Retinal pigment epithelial cell (primary cell): Measurements from ENCODE around the gene MPZL1.
A peak's percentile ranks its signal among the peaks of the same experiment; 100 is the strongest.

Source experiments
- DNase-seq: peaks from one replicate; pipeline ENCODE4 v3.0.0-alpha.2; 2010; ENCODE audit warnings: low read depth
- H3K4me3 ChIP-seq: 2 replicates; pipeline ENCODE4 v1.5.1; 2011; ENCODE audit warnings: mild to moderate bottlenecking, low read length, control low read depth, moderate library complexity
- CTCF ChIP-seq: conservative IDR thresholded peaks from 2 replicates; pipeline ENCODE4 v1.5.1; 2011; ENCODE audit warnings: low read depth, low read length, control low read depth, inconsistent platforms

The MPZL1 gene

DNA sequence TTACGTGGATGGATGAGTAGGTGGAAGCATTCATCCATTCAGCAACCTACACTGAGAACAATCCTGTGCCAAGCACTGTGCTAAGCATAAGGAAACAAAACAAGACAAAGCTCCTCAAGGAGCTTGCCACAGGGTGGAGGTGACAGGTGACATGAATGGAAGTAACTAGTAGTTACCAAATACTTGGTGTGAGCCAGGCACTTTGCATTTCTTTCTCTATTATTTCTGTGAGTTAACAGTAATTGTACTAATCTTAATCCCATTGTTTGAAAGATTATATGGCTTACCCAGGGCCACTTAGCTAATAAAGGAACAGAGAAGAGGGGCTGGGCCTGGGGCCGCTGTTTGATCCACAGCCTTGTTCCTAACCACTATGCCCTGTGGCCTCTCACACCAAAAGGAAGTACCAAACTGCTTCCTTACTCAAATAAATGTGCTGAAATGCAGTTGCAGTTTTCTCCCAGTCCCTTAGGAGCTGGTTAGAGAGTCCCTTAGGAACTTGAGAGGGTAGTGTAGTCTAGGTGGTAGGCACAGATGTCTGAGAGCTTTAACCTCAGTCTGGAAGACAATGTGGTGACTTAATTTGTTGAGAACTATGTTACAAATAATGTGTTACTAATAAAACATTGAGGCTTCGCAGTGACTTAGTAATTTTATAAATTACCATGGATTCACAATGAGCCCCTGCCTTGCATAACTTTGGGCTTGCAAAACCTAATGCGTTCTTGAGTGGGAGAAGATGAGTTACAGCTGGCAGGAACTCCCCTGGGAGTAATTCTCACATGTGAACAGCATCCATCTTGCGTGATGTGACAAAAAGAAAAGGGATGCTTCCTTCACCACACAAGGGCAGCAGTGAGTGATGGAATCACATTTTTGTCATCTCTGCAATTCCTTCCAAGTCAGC lies 69.8 kb downstream of the MPZL1 start:
- no peak for TF ChIP-seq CTCF
- no peak for DNase-seq
- H3K4me3 ChIP-seq: no peak overlapping the region

GRCh38 chr1:167792188-167792565 lies 70.4 kb downstream of the MPZL1 start:
- H3K4me3 ChIP-seq: no peak overlapping the region
- TF ChIP-seq CTCF: no peak
- DNase-seq: no peak

DNA sequence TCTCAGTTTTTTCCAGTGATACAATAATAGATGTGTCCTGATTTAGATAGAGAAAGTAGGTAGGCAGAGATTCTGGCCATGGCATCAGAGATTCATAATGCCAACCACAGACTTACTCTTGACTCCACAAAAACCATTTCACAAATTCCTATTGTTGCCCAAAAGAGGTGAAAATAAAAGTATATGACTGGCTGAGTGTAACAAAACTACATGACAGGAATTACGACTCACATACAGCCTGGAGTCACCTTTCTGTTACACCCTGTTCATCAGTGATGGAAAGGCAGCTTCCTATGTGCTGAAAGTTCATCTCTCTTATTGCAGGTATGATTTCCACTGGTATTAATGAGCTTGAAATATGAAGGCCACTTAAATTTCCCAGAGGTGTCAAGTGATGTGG lies 72.3 kb downstream of the MPZL1 start:
- no peak for TF ChIP-seq CTCF
- H3K4me3 ChIP-seq: no peak overlapping the region
- no peak for DNase-seq

DNA sequence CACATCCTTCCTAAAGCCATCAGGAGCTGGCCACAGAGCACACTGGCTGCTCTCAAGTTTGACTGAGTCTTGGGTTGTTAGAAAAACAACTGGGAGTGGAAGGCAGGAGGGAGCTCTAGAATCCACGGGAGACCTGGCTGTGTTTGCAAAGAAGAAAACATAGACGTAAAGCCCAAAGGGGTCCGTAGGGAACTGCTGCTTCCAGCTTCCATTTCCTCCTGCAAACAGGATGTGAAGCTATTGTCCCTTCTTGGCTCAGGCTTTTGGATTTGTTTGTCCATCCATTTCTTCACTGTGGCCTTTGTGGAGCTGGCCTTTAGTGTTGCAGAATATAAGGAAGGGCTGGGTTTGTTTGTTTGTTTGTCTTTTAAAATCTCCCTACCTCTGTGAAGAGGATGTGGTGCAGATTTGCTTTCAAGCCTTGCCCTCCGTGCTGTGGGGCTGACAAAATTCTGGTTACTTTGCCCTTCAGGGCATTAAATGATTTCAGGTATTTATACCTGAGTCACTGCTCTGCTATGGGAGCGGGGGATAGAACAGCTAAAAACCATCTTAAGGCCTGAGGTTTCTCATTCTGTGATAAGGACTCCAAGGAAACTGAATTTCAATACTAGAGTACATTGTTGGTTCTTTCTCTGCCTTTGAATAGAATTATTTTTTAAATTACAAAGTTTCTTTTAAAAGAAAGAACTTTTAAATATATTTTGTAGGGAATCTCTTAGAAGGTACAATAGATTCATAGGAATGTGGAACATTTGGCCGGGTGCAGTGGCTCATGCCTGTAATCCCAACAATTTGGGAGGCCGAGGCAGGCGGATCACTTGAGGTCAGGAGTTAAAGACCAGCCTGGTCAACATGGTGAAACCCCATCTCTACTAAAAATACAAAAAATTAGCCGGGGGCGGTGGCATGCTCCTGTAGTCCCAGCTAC lies 74.3 kb downstream of the MPZL1 start:
- TF ChIP-seq CTCF: no peak
- no peak overlapping the region for H3K4me3 ChIP-seq
- DNase-seq: no peak

GRCh38 chr1:167797015-167797414 lies 75.2 kb downstream of the MPZL1 start:
- peak; percentile 66 for DNase-seq
- H3K4me3 ChIP-seq: no peak overlapping the region
- no peak for TF ChIP-seq CTCF

- TF ChIP-seq CTCF: no peak
- no peak for DNase-seq
- no peak overlapping the region for H3K4me3 ChIP-seq
These were observed 77.2 kb downstream of the MPZL1 start for GRCh38 chr1:167798952-167799351.
